H1 (cell line): ENCODE measurements around the gene CADM1. TPM values are rescaled to one million over a fixed set of nuclear protein-coding genes. Genes with fewer than 3 reads are reported as not detected.
A peak's percentile ranks its signal among the peaks of the same experiment; 100 is the strongest.

Experiments
- CTCF ChIA-PET: fragments of 300-600 bp; sonication (Branson Sonifier 250); formaldehyde crosslinking; loops from one replicate; lab custom pipeline; 2021; ENCODE audit not compliant: partially characterized antibody; lab: Charles Lee
- POLR2A ChIA-PET: fragments of 300-600 bp; sonication (Branson Sonifier 250); formaldehyde crosslinking; loops from one replicate; lab custom pipeline; 2021; ENCODE audit warnings: inconsistent platforms; ENCODE audit not compliant: partially characterized antibody; lab: Charles Lee
- DNase-seq, 2 experiments: peaks; one replicate each; pipeline versions ENCODE4 v3.0.0 to v3.0.0-alpha.2; 2010 to 2022; ENCODE audit warnings: low spot score in 2 of 2, low read depth in 1 of 2, mixed read lengths in 1 of 2
- FAIRE-seq: peaks from 2 replicates; lab custom pipeline; 2011; peaks lifted over from hg19 to GRCh38; lab: Jason Lieb, UNC
- H2AFZ ChIP-seq: 2 replicates; pipeline ENCODE4 v1.8.1; 2012; ENCODE audit warnings: low read length, inconsistent platforms
- H2AK5ac ChIP-seq: 2 replicates; pipeline ENCODE4 v1.6.1; 2013; ENCODE audit warnings: low read depth, low read length
- H2BK120ac ChIP-seq: replicated peaks from 2 replicates; pipeline ENCODE3; 2013; ENCODE audit warnings: low read depth, low read length, inconsistent platforms
- H2BK12ac ChIP-seq: 2 replicates; pipeline ENCODE4 v1.6.1; 2013; ENCODE audit warnings: low read depth, low read length
- H2BK15ac ChIP-seq: 2 replicates; pipeline ENCODE4 v1.6.1; 2013; ENCODE audit warnings: low read length
- H2BK20ac ChIP-seq: 2 replicates; pipeline ENCODE4 v1.6.1; 2013; ENCODE audit warnings: low read length
- H2BK5ac ChIP-seq: 2 replicates; pipeline ENCODE4 v1.6.1; 2013; ENCODE audit warnings: low read depth, low read length
- H3K14ac ChIP-seq: 2 replicates; pipeline ENCODE4 v1.6.1; 2013; ENCODE audit warnings: inconsistent platforms; ENCODE audit not compliant: insufficient read length
- H3K18ac ChIP-seq: 2 replicates; pipeline ENCODE4 v1.6.1; 2013; ENCODE audit warnings: low read length; ENCODE audit errors: extremely low read depth
- H3K23ac ChIP-seq: 2 replicates; pipeline ENCODE4 v1.6.1; 2013; ENCODE audit warnings: inconsistent platforms; ENCODE audit not compliant: insufficient read length
- H3K23me2 ChIP-seq: 2 replicates; pipeline ENCODE4 v1.6.1; 2013; ENCODE audit warnings: low read depth, low read length
- H3K27ac ChIP-seq: 2 replicates; pipeline ENCODE4 v1.6.1; 2011; ENCODE audit warnings: low read depth, low read length, inconsistent platforms
- H3K27me3 ChIP-seq, 4 experiments: replicated peaks in 1 of 4; 1 replicate in 1 of 4; 2 replicates in 3 of 4; pipeline versions ENCODE4 v1.6.1 to v1.8.1; 2011 to 2013; ENCODE audit warnings: low read length in 3 of 4, mild to moderate bottlenecking in 3 of 4, inconsistent platforms in 2 of 4, mixed read lengths in 2 of 4, moderate library complexity in 1 of 4; ENCODE audit not compliant: control insufficient read depth in 3 of 4, insufficient read depth in 3 of 4; ENCODE audit errors: extremely low read depth in 1 of 4
- H3K36me3 ChIP-seq, 4 experiments: 2 replicates each; pipeline versions ENCODE4 v1.6.1 to v1.8.1; 2011 to 2013; ENCODE audit warnings: mild to moderate bottlenecking in 4 of 4, low read length in 3 of 4, moderate library complexity in 2 of 4, control low read depth in 1 of 4, inconsistent platforms in 1 of 4; ENCODE audit not compliant: insufficient read depth in 4 of 4, control insufficient read depth in 2 of 4
- H3K4ac ChIP-seq: replicated peaks from 2 replicates; pipeline ENCODE3; 2013; ENCODE audit warnings: low read length, low read depth, mixed read lengths, inconsistent platforms; ENCODE audit not compliant: insufficient read length
- H3K4me1 ChIP-seq, 4 experiments: replicated peaks in 1 of 4; 1 replicate in 1 of 4; 2 replicates in 3 of 4; pipeline versions ENCODE4 v1.6.1 to v1.8.1; 2011 to 2013; ENCODE audit warnings: low read length in 3 of 4, inconsistent platforms in 2 of 4, mixed read lengths in 1 of 4; ENCODE audit not compliant: insufficient read depth in 4 of 4, control insufficient read depth in 3 of 4
- H3K4me2 ChIP-seq, 2 experiments: 2 replicates each; pipeline versions ENCODE4 v1.6.1 to v1.8.1; 2011 to 2013; ENCODE audit warnings: low read depth in 2 of 2, low read length in 2 of 2, control low read depth in 1 of 2, inconsistent platforms in 1 of 2, mild to moderate bottlenecking in 1 of 2; ENCODE audit not compliant: insufficient read depth in 1 of 2
- H3K4me3 ChIP-seq, 4 experiments: fragments of 200-600, 300-600 bp in 1 of 4; sonication (generic), shearing (Covaris generic), sonication (Bioruptor Twin) in 1 of 4; 2 replicates each; pipeline versions ENCODE4 v1.5.1 to v1.8.1; 2011 to 2016; ENCODE audit warnings: low read length in 4 of 4, low read depth in 3 of 4, control low read depth in 2 of 4, inconsistent platforms in 2 of 4, mild to moderate bottlenecking in 2 of 4, mixed read lengths in 1 of 4, moderate library complexity in 1 of 4; ENCODE audit not compliant: insufficient read depth in 2 of 4; ENCODE audit errors: extremely low read depth in 1 of 4
- H3K56ac ChIP-seq: replicated peaks from 2 replicates; pipeline ENCODE3; 2013; ENCODE audit warnings: low read depth, mild to moderate bottlenecking, mixed read lengths, low read length, inconsistent platforms; ENCODE audit not compliant: insufficient read length
- H3K79me1 ChIP-seq: 2 replicates; pipeline ENCODE4 v1.6.1; 2013; ENCODE audit warnings: low read depth, low read length, control low read depth
- H3K79me2 ChIP-seq, 2 experiments: 2 replicates each; pipeline versions ENCODE4 v1.6.1 to v1.8.1; 2012 to 2013; ENCODE audit warnings: low read length in 2 of 2, mild to moderate bottlenecking in 2 of 2, inconsistent platforms in 1 of 2; ENCODE audit not compliant: insufficient read depth in 2 of 2, control insufficient read depth in 1 of 2
- H3K9ac ChIP-seq, 4 experiments: replicated peaks in 1 of 4; 1 replicate in 1 of 4; 2 replicates in 3 of 4; pipeline versions ENCODE4 v1.6.1 to v1.8.1; 2011 to 2013; ENCODE audit warnings: low read depth in 3 of 4, low read length in 3 of 4, control low read depth in 2 of 4, mild to moderate bottlenecking in 2 of 4, moderate library complexity in 2 of 4, inconsistent platforms in 1 of 4; ENCODE audit errors: extremely low read depth in 1 of 4
- H3K9me3 ChIP-seq, 2 experiments: 2 replicates each; pipeline versions ENCODE4 v1.6.1 to v1.8.1; 2012 to 2013; ENCODE audit warnings: mild to moderate bottlenecking in 2 of 2, moderate library complexity in 2 of 2, control low read depth in 1 of 2, inconsistent platforms in 1 of 2, low read depth in 1 of 2, low read length in 1 of 2, mixed read lengths in 1 of 2; ENCODE audit not compliant: insufficient read depth in 2 of 2
- H4K20me1 ChIP-seq, 2 experiments: replicated peaks in 1 of 2; 2 replicates each; pipeline versions ENCODE3 to v1.8.1; 2011 to 2013; ENCODE audit warnings: inconsistent platforms in 2 of 2, low read length in 2 of 2, mild to moderate bottlenecking in 1 of 2; ENCODE audit not compliant: insufficient read depth in 2 of 2, control insufficient read depth in 1 of 2
- H4K5ac ChIP-seq: 2 replicates; pipeline ENCODE4 v1.6.1; 2013; ENCODE audit warnings: low read length, low read depth, mixed read lengths, inconsistent platforms; ENCODE audit not compliant: insufficient read length
- H4K8ac ChIP-seq: 2 replicates; pipeline ENCODE4 v1.8.0; 2013; ENCODE audit warnings: mild to moderate bottlenecking, moderate library complexity, low read length, inconsistent platforms; ENCODE audit not compliant: insufficient read depth; ENCODE audit errors: extremely low read depth
- H4K91ac ChIP-seq: replicated peaks from 2 replicates; pipeline ENCODE3; 2013; ENCODE audit warnings: low read length, mixed read lengths, inconsistent platforms; ENCODE audit not compliant: insufficient read length
- CTBP2 ChIP-seq: IDR thresholded peaks from 2 replicates; pipeline ENCODE4 v1.7.0; 2011; ENCODE audit warnings: borderline replicate concordance, mild to moderate bottlenecking, moderate library complexity, mixed read lengths, low read length; ENCODE audit not compliant: insufficient read depth, insufficient read length
- FOSL1 ChIP-seq: IDR thresholded peaks from 2 replicates; pipeline ENCODE4 v1.6.1; 2011; ENCODE audit warnings: mild to moderate bottlenecking, low read depth, low read length, moderate library complexity; ENCODE audit not compliant: insufficient read depth
- RBBP5 ChIP-seq: IDR thresholded peaks from 2 replicates; pipeline ENCODE4 v1.7.1; 2012; ENCODE audit warnings: low read depth, mild to moderate bottlenecking, inconsistent platforms, low read length, moderate library complexity, borderline replicate concordance
- SAP30 ChIP-seq: fragments of 300-600 bp; sonication (generic); IDR thresholded peaks from 2 replicates; pipeline ENCODE4 v1.7.1; 2012; ENCODE audit warnings: low read length, moderate library complexity, mild to moderate bottlenecking, inconsistent platforms; ENCODE audit not compliant: insufficient read depth, insufficient replicate concordance
- TCF12 ChIP-seq: IDR thresholded peaks from 2 replicates; pipeline ENCODE4 v1.6.1; 2011; ENCODE audit warnings: low read depth, mild to moderate bottlenecking, low read length
- ZNF274 ChIP-seq: IDR thresholded peaks from 2 replicates; pipeline ENCODE4 v1.7.0; 2012; ENCODE audit warnings: low read length, borderline replicate concordance; ENCODE audit errors: extremely low read depth
- WGBS, 2 experiments: shearing (Covaris generic) in 1 of 2; methylation state at CpG; one replicate each; pipeline versions ENCODE4 v1.1.6 to v1.1.7; 2013 to 2015; ENCODE audit warnings: low lambda C conversion rate in 2 of 2, mixed read lengths in 2 of 2, inconsistent platforms in 1 of 2, low coverage in 1 of 2, missing lambda C conversion rate in 1 of 2; ENCODE audit not compliant: insufficient replicate concordance in 2 of 2, insufficient coverage in 1 of 2, insufficient read length in 1 of 2; ENCODE audit errors: extremely low coverage in 1 of 2, missing lambda C conversion rate in 1 of 2; 5-methylcytosine and 5-hydroxymethylcytosine counted together
- polyA plus RNA-seq, 7 experiments: library from polyadenylated mRNA; depleted of rRNA in 3 of 7; stranded (reverse) in 5 of 7; unstranded in 2 of 7; fragments of >200 nt in 5 of 7; fragments of 200-250 nt in 2 of 7; gene quantifications; 1 replicate in 5 of 7; 2 replicates in 1 of 7; 4 replicates in 1 of 7; pipeline versions ENCODE4 v1.2.1 to v1.2.3, GENCODE V29; 2011 to 2013; ENCODE audit warnings: missing spikeins in 2 of 7, mixed read lengths in 2 of 7
- total RNA-seq: library from RNA; stranded (reverse); fragmentation: NEBNext Ultra II Directional; extraction: Animal tissue kit (Norgen Biotek cat#: 25700); gene quantifications from 2 replicates; pipeline ENCODE4 v1.2.1, GENCODE V29; 2021
- TF ChIP-seq, protein P1 (sequence below): IDR thresholded peaks from 2 replicates; pipeline ENCODE4 v1.6.1; 2012; ENCODE audit warnings: low read length, inconsistent platforms

CADM1 gene
- total and polyA plus RNA-seq, 2 of the 8 experiments (the other 6 are each of a cell fraction or from before 2014, with no cell fraction given), result 8.3 to 25.3 TPM

DNA sequence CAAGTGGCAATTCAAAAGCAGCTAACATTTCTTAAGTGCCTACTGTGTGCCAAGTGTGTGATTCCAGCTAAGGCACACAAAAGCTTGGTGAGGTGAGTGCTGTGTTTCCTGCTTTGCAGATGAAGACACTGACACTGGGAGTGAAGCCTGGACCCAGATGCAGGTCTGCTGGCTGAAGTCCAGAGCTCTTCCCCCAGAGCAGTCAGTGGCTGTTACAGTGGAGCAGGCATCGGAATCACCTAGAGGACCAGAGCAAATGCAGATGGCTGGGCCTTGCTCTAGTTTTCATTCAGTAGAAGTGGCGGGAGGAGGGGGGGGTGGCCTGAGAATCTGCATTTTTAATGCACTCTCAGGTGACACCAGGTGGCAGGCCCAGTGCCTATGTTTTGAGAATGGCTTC lies 342.3 kb downstream of the CADM1 start:
- DNase-seq (no peak), FAIRE-seq (no peak)
- H2BK12ac ChIP-seq, result peak overlapping the region; percentile 60; the same call in 1 of the 2 replicates
- H3K4me2 ChIP-seq, result no peak overlapping the region
- H3K36me3 ChIP-seq, result no peaks in the 10 kb centered on the region
- TF ChIP-seq, protein P1, sequence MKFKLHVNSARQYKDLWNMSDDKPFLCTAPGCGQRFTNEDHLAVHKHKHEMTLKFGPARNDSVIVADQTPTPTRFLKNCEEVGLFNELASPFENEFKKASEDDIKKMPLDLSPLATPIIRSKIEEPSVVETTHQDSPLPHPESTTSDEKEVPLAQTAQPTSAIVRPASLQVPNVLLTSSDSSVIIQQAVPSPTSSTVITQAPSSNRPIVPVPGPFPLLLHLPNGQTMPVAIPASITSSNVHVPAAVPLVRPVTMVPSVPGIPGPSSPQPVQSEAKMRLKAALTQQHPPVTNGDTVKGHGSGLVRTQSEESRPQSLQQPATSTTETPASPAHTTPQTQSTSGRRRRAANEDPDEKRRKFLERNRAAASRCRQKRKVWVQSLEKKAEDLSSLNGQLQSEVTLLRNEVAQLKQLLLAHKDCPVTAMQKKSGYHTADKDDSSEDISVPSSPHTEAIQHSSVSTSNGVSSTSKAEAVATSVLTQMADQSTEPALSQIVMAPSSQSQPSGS, result no peak
- no peak for TF ChIP-seq SAP30
- no peak for TF ChIP-seq ZNF274
- no peak for TF ChIP-seq FOSL1
- TF ChIP-seq CTBP2, result no peak
- TF ChIP-seq RBBP5, result no peak
- no peak for TF ChIP-seq TCF12
- H4K8ac ChIP-seq, result no peak overlapping the region
- peak overlapping the region; percentile 72; the same call in 1 of the 2 replicates for H2BK5ac ChIP-seq
- no peaks in the 10 kb centered on the region for H3K27me3 ChIP-seq
- POLR2A ChIA-PET, result no interaction called here
- no peaks in the 10 kb centered on the region for H4K20me1 ChIP-seq
- H3K9ac ChIP-seq, result no peak overlapping the region
- H2BK20ac ChIP-seq, result 0 out of 2 replicates have a peak overlapping the region, but pooled peaks have one; percentile 25
- H3K56ac ChIP-seq, result no peak overlapping the region
- H3K9me3 ChIP-seq, result no peaks in the 10 kb centered on the region
- H2AK5ac ChIP-seq, result no peak overlapping the region
- no peaks in the 10 kb centered on the region for H3K79me1 ChIP-seq
- no peak overlapping the region for H4K5ac ChIP-seq
- WGBS, 2 experiments, result 83% methylated on average over 2 of the region's 2 CpGs; no CpG with 5 or more reads in 1 of the 2 experiments
- H4K91ac ChIP-seq, result peak overlapping the region; percentile 6
- H3K27ac ChIP-seq, result no peak overlapping the region
- peaks cover 11 to 22% (median 16%) of the 10 kb centered on the region in 4 experiments; a peak in 6 of 7 replicates for H3K4me1 ChIP-seq
- CTCF ChIA-PET, result interaction anchor here (0.8 to 1.7 kb wide), 3 partner anchors 12 to 270 kb away, joined by 3 to 7 read pairs (median 3); no protein-coding TSS in a partner anchor
- H3K18ac ChIP-seq, result no peak overlapping the region
- no peaks in the 10 kb centered on the region for H3K79me2 ChIP-seq
- H3K23me2 ChIP-seq, result no peaks in the 10 kb centered on the region
- H2BK15ac ChIP-seq, result no peak overlapping the region
- H3K23ac ChIP-seq, result no peak overlapping the region
- H2BK120ac ChIP-seq, result no peak overlapping the region
- no peak overlapping the region for H2AFZ ChIP-seq
- H3K4ac ChIP-seq, result no peak overlapping the region
- H3K4me3 ChIP-seq, result no peak overlapping the region
- H3K14ac ChIP-seq, result no peak overlapping the region
